HUES64 (cell line): ENCODE data around the gene C10orf90.

ENCODE experiments used
- H3K27ac ChIP-seq: 2 replicates; pipeline ENCODE4 v1.7.0; 2013; ENCODE audit warnings: low read depth, low read length, inconsistent platforms
- H3K27me3 ChIP-seq: 2 replicates; pipeline ENCODE4 v1.6.1; 2013; ENCODE audit warnings: mild to moderate bottlenecking, low read length; ENCODE audit not compliant: insufficient read depth
- H3K36me3 ChIP-seq: 2 replicates; pipeline ENCODE4 v1.6.1; 2013; ENCODE audit warnings: mild to moderate bottlenecking, low read length; ENCODE audit not compliant: insufficient read depth
- H3K4me1 ChIP-seq: 2 replicates; pipeline ENCODE4 v1.6.1; 2013; ENCODE audit warnings: mild to moderate bottlenecking, low read length, moderate library complexity; ENCODE audit not compliant: insufficient read depth
- H3K4me3 ChIP-seq: 2 replicates; pipeline ENCODE4 v1.5.1; 2013; ENCODE audit warnings: mild to moderate bottlenecking, low read length, moderate library complexity
- H3K9ac ChIP-seq: 2 replicates; pipeline ENCODE4 v1.6.1; 2013; ENCODE audit warnings: mild to moderate bottlenecking, low read depth, low read length
- H3K9me3 ChIP-seq: 2 replicates; pipeline ENCODE4 v1.6.1; 2013; ENCODE audit warnings: low read depth, low read length; ENCODE audit not compliant: insufficient read depth
- WGBS: fragments of 150-250, 120-280 bp; methylation state at CpG from one replicate; pipeline ENCODE4 v1.1.7; 2013; ENCODE audit warnings: missing lambda C conversion rate; 5-methylcytosine and 5-hydroxymethylcytosine counted together

The C10orf90 gene

DNA sequence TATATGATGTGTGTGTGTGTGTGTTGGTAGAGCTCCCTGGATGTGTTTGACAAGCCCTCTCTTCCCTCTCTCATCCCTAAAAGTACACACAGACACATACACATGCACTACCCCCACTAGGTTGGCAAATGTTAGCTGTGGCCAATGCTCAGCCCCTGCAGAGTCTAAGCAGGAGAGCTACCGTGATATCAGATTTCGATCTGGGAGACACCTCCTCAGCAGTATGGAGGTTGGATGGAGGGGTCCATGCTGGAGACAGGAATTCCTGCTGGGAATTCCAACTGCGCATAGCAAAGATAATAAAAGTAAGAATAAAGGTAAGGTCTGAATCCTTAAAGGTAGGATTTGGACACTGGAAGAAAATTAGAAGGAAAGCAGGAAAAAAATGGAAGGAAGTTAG is 85.7 kb downstream of the C10orf90 start:
- Histone ChIP-seq H3K4me1 (peaks cover 20% of the 10 kb centered on the region), H3K9me3 (no peaks in the 10 kb centered on the region), H3K9ac (no peak overlapping the region), H3K36me3 (no peaks in the 10 kb centered on the region), H3K27me3 (no peaks in the 10 kb centered on the region), H3K27ac (no peak overlapping the region), H3K4me3 (no peak overlapping the region)
- WGBS = 82% methylated on average over 3 of the region's 3 CpGs

DNA sequence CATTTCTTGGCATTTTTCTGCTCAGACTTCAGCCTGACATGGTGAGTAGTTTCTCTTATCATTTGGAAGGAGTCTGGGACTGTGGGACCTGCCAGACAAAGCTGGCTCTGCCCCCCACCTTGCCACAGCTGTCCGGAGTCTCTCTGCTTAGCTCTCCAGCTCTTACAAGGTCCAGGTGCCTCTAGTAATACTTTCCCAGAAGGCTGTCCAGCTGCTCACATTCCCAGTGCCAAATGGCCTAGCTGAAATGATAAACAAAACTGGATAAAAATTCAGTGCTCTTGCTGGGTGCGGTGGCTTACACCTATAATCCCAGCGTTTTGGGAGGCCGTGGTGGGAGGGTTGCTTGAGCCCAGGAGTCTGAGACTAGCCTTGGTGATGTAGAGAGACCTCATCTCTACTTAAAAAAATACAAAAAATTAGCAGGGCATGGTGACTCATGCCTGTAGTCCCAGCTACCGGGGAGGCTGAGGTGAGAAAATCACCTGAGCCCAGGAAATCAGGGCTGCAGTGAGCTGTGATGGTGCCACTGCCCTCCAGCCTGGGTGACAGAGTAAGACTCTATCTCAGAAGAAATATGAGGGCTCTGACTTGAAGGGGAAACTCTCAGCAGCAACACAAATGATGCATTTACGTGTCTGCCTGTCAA is 86.8 kb downstream of the C10orf90 start:
- no peaks in the 10 kb centered on the region for H3K36me3 ChIP-seq
- no peak overlapping the region for H3K4me3 ChIP-seq
- 90% methylated on average over 6 of the region's 6 CpGs for WGBS
- no peak overlapping the region for H3K9ac ChIP-seq
- H3K9me3 ChIP-seq = no peaks in the 10 kb centered on the region
- no peaks in the 10 kb centered on the region for H3K27me3 ChIP-seq
- peaks cover 20% of the 10 kb centered on the region for H3K4me1 ChIP-seq
- no peak overlapping the region for H3K27ac ChIP-seq

DNA sequence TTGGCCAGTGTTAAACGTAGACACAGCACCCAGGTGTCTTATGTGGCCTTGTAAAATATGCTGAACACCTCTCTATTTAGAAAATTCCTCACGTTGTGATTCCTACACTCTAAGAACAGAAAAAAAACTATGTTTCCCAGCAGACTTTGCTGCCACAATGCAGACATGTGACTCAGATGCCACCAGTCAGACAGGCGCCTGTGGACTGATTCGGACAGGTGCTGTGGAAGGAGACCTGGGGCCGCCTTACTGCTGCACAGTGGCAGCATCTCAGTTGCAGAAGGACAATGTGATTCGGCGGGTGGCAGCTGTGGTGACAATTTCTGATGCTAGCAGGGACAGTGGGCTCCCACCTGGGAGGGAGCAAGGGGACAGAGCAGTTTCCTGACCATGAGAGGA is 88.8 kb downstream of the C10orf90 start:
- no peaks in the 10 kb centered on the region for H3K36me3 ChIP-seq
- peaks cover 20% of the 10 kb centered on the region for H3K4me1 ChIP-seq
- H3K27me3 ChIP-seq = no peaks in the 10 kb centered on the region
- no peak overlapping the region for H3K4me3 ChIP-seq
- no peak overlapping the region for H3K9ac ChIP-seq
- H3K27ac ChIP-seq = no peak overlapping the region
- WGBS = 93% methylated on average over 7 of the region's 7 CpGs
- no peaks in the 10 kb centered on the region for H3K9me3 ChIP-seq

DNA sequence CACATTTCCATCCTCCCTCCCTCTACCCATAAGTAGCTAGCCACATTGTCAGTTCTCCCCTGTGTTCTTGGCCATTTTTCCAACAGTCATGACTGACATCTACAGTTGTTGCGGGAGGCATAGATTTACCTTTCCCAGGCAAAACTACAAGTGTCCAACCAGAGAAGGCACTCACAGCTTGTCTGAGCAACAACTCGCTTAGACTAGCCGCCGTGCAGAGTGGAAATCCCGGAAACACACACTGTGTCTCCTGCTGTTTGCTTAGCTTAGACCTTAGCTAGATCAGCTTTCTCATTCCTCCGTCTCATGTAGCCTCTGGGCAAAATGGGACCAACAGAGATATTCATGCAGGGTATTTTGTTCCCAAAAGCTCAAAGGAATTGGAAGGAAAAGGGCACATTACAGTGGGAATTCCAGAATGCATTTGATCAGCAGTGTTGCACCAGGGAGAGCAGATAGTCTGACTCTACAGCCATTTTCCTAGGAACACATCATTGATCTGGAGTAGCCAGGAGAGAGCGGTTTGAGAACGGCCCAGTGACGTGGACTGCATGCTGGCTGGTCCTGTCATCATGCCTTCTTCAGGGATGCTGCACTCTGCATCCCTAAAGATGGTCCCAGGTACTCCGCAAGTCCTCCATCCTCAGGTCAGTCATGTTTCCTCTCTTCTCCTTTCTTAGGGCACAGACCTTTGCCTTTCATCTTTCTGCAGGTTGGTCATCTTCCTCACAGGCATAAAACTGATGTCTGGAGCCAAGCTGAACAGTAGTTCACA is 89.4 kb downstream of the C10orf90 start:
- no peaks in the 10 kb centered on the region for H3K36me3 ChIP-seq
- peaks cover 15% of the 10 kb centered on the region; the same call in 1 of the 2 replicates for H3K4me1 ChIP-seq
- no peak overlapping the region for H3K27ac ChIP-seq
- 92% methylated on average over 10 of the region's 10 CpGs for WGBS
- H3K9me3 ChIP-seq = no peaks in the 10 kb centered on the region
- no peaks in the 10 kb centered on the region for H3K27me3 ChIP-seq
- H3K4me3 ChIP-seq = no peak overlapping the region
- no peak overlapping the region for H3K9ac ChIP-seq

DNA sequence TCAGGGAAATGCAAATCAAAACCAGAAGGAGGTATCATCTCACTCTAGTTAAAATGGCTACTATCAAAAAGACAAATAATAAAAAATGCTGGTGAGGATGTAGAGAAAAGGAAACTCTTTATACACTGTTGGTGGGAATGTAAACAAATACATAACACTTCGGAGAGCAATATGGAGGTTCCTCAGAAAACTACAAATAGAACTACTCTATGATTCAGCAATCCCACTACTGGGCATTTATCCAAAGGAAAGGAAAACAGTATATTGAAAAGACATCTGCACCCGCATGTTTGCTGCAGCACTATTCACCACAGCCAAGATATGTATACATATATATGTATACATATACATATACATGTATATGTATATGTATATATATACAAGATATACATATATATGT is 94.2 kb downstream of the C10orf90 start:
- Histone ChIP-seq H3K27me3 (no peaks in the 10 kb centered on the region), H3K9me3 (peaks cover 5% of the 10 kb centered on the region; the same call in 1 of the 2 replicates), H3K9ac (no peak overlapping the region), H3K4me3 (no peak overlapping the region), H3K36me3 (no peaks in the 10 kb centered on the region), H3K4me1 (0 out of 2 replicates have a peak, but pooled peaks cover 1% of the 10 kb centered on the region), H3K27ac (no peak overlapping the region)
- no CpG with 5 or more reads among the region's 2 CpGs for WGBS

DNA sequence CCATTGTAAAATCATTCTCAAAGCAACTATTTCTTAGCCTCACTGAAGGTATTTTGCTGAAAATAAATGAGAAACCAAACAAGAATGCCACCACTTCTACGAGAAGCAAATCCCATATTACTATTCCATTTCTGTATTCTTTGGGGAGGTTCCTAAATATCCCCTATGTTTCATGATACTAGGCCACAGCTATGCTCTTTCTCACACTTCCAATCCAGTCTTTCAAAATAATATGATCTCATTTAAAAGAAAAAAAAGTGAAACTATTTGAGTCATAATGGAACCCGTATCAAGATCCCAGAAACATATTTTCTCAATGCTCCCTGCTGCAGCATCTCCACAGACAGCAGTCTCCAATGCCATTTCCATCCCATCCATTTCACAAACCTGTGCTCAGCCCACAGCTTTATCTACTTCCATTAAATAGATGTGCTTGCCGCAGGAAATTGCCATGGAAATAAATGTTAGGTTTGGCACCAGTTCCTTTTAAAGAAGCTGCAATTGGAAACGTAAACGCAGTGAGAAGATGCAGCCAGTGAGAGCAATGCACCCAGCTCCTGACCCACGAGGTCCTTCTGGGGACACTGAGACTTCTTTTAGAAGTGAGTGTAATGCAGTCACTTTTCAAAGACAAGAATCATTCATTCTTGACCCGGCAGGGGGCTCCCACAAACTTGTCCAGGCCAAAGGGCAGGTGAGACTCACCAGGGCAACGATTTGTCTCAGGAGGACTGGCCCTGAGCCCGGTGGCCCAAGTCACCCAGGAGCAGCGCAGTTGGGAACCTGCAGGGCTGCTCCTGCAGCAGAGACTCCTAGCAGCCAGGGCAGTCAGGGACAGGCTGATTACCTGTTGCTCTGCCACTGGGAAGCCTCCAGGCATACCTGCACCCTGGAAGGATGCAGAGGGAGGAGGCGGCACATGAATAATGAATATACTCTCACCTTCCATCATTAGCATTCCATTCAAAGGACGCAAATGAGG is 99.6 kb downstream of the C10orf90 start:
- Histone ChIP-seq H3K9me3 (peaks cover 11% of the 10 kb centered on the region), H3K4me3 (no peak overlapping the region), H3K9ac (no peak overlapping the region), H3K27me3 (no peaks in the 10 kb centered on the region), H3K27ac (no peak overlapping the region), H3K4me1 (peaks cover 24% of the 10 kb centered on the region), H3K36me3 (no peaks in the 10 kb centered on the region)
- WGBS = 73% methylated on average over 11 of the region's 12 CpGs

DNA sequence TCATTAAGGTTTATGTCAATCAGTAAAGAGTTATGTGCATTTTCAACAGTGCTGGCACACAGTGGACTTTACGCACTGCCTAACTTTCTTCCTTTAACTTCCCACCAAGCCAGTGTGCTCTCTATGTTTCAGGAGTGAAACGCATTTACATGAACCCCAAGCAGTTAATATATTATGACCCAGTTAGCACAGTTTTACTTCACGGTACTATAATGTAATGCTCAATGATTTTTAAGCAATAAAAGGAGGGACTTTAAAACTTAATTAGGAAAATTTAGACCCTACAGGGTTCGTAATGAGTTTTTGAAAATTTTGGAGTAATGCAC is 100.3 kb downstream of the C10orf90 start:
- H3K27me3 ChIP-seq = no peaks in the 10 kb centered on the region
- H3K4me3 ChIP-seq = no peak overlapping the region
- WGBS = 87% methylated on average over 4 of the region's 4 CpGs
- H3K9ac ChIP-seq = no peak overlapping the region
- H3K9me3 ChIP-seq = peaks cover 14% of the 10 kb centered on the region
- peaks cover 24% of the 10 kb centered on the region for H3K4me1 ChIP-seq
- H3K27ac ChIP-seq = no peak overlapping the region
- H3K36me3 ChIP-seq = no peaks in the 10 kb centered on the region

DNA sequence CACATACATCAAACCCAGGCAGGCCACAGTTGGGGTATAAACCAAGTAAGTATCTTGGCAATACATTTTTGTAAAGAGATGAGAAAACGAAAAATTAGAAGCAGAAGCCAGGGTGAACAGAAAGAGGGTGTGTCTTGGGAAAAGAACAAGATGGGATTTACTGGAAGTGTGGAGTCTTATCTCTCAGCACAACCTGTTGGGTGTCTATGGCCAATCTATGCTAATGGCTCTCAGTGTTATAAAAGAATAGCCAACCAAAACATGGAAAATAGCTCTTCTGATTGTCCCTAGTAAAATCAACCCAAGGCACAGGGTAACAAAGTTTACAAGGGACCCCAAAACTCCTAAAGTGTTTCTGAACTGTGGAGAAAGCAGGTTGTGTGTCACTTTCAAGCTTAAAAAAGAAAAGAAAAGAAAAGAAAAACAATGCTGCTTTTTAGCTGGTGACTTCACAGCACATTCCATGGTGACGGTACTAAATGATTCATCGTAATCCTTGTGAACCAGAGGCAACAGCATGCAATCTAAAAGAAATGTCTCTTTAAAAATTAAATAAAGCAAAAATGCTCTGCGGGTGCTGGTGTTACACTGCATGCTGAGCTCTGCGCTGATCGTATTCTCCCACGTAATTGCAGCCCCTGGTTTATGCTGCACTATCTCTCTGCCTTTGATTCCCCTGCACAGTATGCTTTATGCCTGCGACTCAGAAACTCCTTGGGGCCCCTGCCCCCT is 100.8 kb downstream of the C10orf90 start:
- Histone ChIP-seq H3K9me3 (peaks cover 10% of the 10 kb centered on the region), H3K27ac (no peak overlapping the region), H3K4me1 (peaks cover 24% of the 10 kb centered on the region), H3K36me3 (no peaks in the 10 kb centered on the region), H3K9ac (no peak overlapping the region), H3K4me3 (no peak overlapping the region), H3K27me3 (no peaks in the 10 kb centered on the region)
- WGBS = 54% methylated on average over 8 of the region's 8 CpGs

DNA sequence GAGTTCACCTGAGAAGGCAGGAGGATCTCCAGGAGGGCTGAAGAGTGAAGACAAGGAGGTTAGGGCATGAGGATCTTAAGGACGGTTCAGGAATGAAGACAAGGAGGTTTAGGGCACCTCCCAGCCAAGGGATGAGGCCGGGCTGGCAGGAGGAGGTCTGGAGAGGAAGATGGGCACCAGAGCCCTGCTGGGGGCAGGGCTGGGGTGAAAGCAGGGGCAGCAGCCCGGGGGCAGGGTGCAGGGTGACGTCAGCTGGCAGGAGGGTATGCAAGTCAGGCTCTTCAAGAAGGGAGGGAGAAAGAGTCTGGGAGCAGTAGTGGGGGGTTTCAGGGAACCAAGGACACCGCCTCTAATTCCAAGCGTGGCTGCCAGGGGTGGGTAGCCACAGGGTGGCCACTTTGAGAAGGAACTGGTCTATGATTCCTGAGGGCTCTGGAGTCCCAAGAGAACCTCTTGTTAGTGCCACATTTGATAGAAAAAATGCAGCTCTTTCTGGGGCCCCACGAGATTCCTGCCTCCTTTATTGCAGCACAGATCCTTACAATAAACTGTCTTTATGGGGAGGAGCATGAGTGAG is 101.6 kb downstream of the C10orf90 start:
- Histone ChIP-seq H3K27me3 (no peaks in the 10 kb centered on the region), H3K4me1 (peaks cover 24% of the 10 kb centered on the region), H3K36me3 (no peaks in the 10 kb centered on the region), H3K4me3 (no peak overlapping the region), H3K27ac (no peak overlapping the region), H3K9ac (no peak overlapping the region), H3K9me3 (peaks cover 9% of the 10 kb centered on the region)
- WGBS = 63% methylated on average over 7 of the region's 7 CpGs

DNA sequence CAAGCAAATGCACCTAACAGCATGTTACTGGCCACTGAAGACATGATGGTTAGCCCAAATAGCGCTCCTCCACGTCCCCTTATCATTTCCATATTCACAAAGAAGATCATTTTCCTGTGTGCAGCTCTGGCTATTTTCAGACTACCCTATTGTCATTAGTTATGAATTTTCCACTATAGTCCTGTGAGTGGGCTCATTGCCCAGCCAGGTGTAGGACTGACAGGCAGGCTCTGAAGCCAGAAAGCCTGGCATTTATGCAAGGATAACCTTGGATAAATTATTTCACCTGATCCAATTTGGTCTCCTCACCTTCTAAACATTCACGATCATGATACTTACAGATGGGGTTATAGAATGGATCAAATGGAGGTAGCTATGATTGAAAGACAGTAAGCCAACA is 104.6 kb downstream of the C10orf90 start:
- Histone ChIP-seq H3K9me3 (peaks cover 9% of the 10 kb centered on the region), H3K27me3 (no peaks in the 10 kb centered on the region), H3K27ac (no peak overlapping the region), H3K4me3 (no peak overlapping the region), H3K36me3 (no peaks in the 10 kb centered on the region), H3K4me1 (peaks cover 34% of the 10 kb centered on the region), H3K9ac (no peak overlapping the region)
- 97% methylated on average over 3 of the region's 3 CpGs for WGBS
